Measurements from ENCODE around the gene SDC4. TPM values are rescaled to one million over a fixed set of nuclear protein-coding genes. Genes with fewer than 3 reads are reported as not detected.

The SDC4 gene
- total RNA-seq, 4 donors from 2014 or later, result 60.7 to 140 (median 94.3) TPM

DNA sequence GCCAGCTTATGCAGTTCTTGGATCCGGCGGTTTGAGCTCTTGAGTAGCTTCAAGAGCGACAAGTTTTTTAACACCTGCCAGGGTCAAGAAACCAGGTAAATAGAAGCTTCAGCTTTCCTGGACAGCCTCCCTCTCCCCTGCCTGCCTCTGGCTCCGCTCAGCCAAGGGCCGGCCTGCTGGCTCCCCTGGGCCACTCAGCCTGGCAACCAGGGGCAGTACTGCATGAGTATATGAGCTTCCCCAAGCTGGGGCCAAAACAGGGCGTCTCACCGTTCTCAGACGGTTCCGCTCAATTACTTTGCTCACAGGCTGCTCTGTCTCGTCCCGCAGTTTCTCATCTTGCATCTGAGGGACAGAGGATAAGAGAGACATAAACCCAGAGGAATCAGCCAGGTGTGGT, 29.0 kb upstream of the SDC4 start:
- no peak for DNase-seq
- 86% methylated on average over 11 of the region's 11 CpGs; no CpG with 5 or more reads in 1 of the 2 donors for WGBS, 2 donors (ENCODE audit: low coverage in 1 of 2)
- intact Hi-C loops (cut with DNase I; ENCODE audit: low total_unique reads) (no loop called here), in situ Hi-C loops (cut with MboI; ENCODE audit: low pct_ligation_motif_present in 1 of 4, low pct_unique_long_range_greater_than_20kb in 1 of 4, low sequenced_read_pairs in 3 of 4) (loop anchor here in 3 of 4 donors (10.0 kb wide), 2 partner anchors 58 to 68 kb away; no protein-coding TSS in a partner anchor)
- no peaks in the 10 kb centered on the region for H3K9me3 ChIP-seq
- H3K27me3 ChIP-seq, result no peaks in the 10 kb centered on the region
- peaks cover 8 to 16% (median 13%) of the 10 kb centered on the region in 4 donors for H3K4me1 ChIP-seq
- TF ChIP-seq POLR2A (IDR thresholded peaks at IDR 0.05) (no peak), EP300 (IDR thresholded peaks at IDR 0.05; ENCODE audit: low read depth) (no peak), POLR2AphosphoS5 (IDR thresholded peaks at IDR 0.05) (no peak)
- TF ChIP-seq, protein P1, sequence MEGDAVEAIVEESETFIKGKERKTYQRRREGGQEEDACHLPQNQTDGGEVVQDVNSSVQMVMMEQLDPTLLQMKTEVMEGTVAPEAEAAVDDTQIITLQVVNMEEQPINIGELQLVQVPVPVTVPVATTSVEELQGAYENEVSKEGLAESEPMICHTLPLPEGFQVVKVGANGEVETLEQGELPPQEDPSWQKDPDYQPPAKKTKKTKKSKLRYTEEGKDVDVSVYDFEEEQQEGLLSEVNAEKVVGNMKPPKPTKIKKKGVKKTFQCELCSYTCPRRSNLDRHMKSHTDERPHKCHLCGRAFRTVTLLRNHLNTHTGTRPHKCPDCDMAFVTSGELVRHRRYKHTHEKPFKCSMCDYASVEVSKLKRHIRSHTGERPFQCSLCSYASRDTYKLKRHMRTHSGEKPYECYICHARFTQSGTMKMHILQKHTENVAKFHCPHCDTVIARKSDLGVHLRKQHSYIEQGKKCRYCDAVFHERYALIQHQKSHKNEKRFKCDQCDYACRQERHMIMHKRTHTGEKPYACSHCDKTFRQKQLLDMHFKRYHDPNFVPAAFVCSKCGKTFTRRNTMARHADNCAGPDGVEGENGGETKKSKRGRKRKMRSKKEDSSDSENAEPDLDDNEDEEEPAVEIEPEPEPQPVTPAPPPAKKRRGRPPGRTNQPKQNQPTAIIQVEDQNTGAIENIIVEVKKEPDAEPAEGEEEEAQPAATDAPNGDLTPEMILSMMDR (IDR thresholded peaks at IDR 0.05), result no peak
- H3K27ac ChIP-seq, result no peak overlapping the region
- H3K4me3 ChIP-seq, result no peak overlapping the region
- no peaks in the 10 kb centered on the region for H3K36me3 ChIP-seq

DNA sequence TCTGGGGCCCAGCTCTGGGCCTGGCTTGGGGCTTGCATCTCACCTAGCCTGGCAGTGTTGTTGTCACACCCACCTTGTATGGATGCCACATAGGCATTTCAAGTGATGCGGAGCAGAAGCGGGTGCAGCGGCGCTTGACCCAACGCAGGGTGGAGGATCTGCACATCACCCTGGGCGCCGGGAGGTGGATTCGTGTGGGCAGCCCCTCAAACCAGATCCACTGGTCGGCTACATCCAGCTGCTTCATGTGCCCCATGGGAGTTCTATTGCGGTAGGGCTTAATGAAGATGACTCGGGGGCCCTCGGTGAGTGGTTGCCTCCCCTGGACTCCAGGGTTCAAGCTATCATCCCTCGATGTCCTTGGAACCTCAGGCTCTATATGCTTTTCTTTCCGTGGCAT, 26.7 kb upstream of the SDC4 start:
- TF ChIP-seq, protein P1 (IDR thresholded peaks at IDR 0.05), result no peak
- TF ChIP-seq POLR2A (IDR thresholded peaks at IDR 0.05) (no peak), EP300 (IDR thresholded peaks at IDR 0.05; ENCODE audit: low read depth) (no peak), POLR2AphosphoS5 (IDR thresholded peaks at IDR 0.05) (no peak)
- H3K4me1 ChIP-seq, result peaks cover 8 to 26% (median 14%) of the 10 kb centered on the region in 4 donors
- in situ Hi-C loops (cut with MboI; ENCODE audit: low pct_ligation_motif_present in 1 of 4, low pct_unique_long_range_greater_than_20kb in 1 of 4, low sequenced_read_pairs in 3 of 4), result loop anchor here in 3 of 4 donors (10.0 kb wide), 2 partner anchors 60 to 70 kb away; no protein-coding TSS in a partner anchor
- H3K27me3 ChIP-seq, result no peaks in the 10 kb centered on the region
- WGBS, 2 donors (ENCODE audit: low coverage in 1 of 2), result 95% methylated on average over 14 of the region's 14 CpGs; no CpG with 5 or more reads in 1 of the 2 donors
- intact Hi-C loops (cut with DNase I; ENCODE audit: low total_unique reads), result loop anchor here (5.0 kb wide), 2 partner anchors 58 to 62 kb away; no protein-coding TSS in a partner anchor
- DNase-seq, result no peak
- H3K4me3 ChIP-seq, result no peak overlapping the region
- H3K27ac ChIP-seq, result no peak overlapping the region
- no peaks in the 10 kb centered on the region for H3K9me3 ChIP-seq
- H3K36me3 ChIP-seq, result no peaks in the 10 kb centered on the region

DNA sequence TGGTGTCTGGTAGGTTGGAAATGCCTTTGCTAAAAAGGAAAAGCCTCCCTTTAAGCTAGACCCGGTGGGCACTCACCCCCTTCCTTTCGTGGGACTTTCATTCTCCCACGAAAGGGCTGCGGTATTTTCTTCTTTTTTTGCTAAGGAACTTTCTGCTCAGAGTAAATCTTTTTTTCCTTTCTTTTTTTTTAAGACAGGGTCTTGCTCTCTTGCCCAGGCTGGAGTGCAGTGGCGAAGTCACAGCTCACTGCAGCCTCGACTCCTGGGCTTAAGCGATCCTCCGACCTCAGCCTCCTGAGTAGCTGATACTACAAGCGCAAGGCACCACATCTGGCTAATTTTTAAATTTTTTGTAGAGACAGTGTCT, 25.9 kb upstream of the SDC4 start:
- Histone ChIP-seq H3K9me3 (no peaks in the 10 kb centered on the region), H3K4me3 (peak overlapping the region in 3 of 4 donors; percentile 38 to 63 (median 38)), H3K4me1 (peaks cover 8 to 26% (median 14%) of the 10 kb centered on the region in 4 donors), H3K36me3 (no peaks in the 10 kb centered on the region), H3K27ac (peak overlapping the region; percentile 78 to 91 (median 88)), H3K27me3 (no peaks in the 10 kb centered on the region)
- TF ChIP-seq POLR2A (IDR thresholded peaks at IDR 0.05), result no peak
- TF ChIP-seq EP300 (IDR thresholded peaks at IDR 0.05; ENCODE audit: low read depth), result no peak
- TF ChIP-seq, protein P1 (IDR thresholded peaks at IDR 0.05), result peak in 2 of 5 experiments; percentile 8 to 10
- no peak for TF ChIP-seq POLR2AphosphoS5 (IDR thresholded peaks at IDR 0.05)
- 53 to 71% methylated on average over 6 to 9 of the region's 9 CpGs for WGBS, 2 donors (ENCODE audit: low coverage in 1 of 2)
- in situ Hi-C loops (cut with MboI; ENCODE audit: low pct_ligation_motif_present in 1 of 4, low pct_unique_long_range_greater_than_20kb in 1 of 4, low sequenced_read_pairs in 3 of 4) (loop anchor here in 3 of 4 donors (10.0 kb wide), 2 partner anchors 61 to 71 kb away; no protein-coding TSS in a partner anchor), intact Hi-C loops (cut with DNase I; ENCODE audit: low total_unique reads) (loop anchor here (5.0 kb wide), 2 partner anchors 57 to 63 kb away; no protein-coding TSS in a partner anchor)
- DNase-seq, result no peak

DNA sequence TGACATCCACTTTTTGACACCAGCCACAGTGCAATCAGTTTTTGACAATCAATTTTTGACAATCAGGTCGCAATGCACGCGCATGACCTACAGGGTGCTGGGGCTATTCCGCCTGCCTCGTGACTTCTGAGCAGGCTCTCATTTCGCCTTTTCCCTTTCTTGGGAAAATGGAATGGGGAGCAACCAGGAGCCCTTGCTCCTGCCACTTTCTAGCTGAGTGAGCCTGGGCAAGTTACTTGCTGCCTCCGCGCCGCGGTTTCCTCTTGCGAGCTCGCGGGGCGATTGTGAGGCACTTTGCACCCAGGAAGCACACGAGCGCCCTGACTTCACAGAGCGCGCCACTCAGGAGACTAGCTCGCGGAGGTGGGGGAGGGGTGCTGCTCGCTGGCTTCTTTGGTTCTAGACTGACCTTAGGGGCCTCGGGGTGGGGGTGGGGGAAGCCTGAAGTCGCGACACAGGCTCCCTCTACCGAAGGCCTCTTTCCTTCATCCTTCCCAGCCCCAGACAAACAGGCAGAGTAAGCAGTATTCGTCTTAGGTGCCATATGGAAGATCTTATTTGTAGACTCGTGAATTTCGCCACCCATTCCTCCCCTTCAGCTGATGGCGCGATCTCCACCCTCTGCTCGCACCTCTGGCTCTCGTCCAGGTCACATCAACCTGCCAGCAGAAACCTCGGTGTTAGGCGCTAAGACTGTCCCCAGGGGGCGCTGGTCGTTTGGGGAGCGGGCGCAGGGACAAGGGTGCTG, 25.3 kb upstream of the SDC4 start:
- WGBS, 2 donors (ENCODE audit: low coverage in 1 of 2), result 4% methylated on average over 37 of the region's 38 CpGs; no CpG with 5 or more reads in 1 of the 2 donors
- in situ Hi-C loops (cut with MboI; ENCODE audit: low pct_ligation_motif_present in 1 of 4, low pct_unique_long_range_greater_than_20kb in 1 of 4, low sequenced_read_pairs in 3 of 4) (loop anchor here in 3 of 4 donors (10.0 kb wide), 2 partner anchors 61 to 71 kb away; no protein-coding TSS in a partner anchor), intact Hi-C loops (cut with DNase I; ENCODE audit: low total_unique reads) (loop anchor here (5.0 kb wide), 2 partner anchors 56 to 64 kb away; no protein-coding TSS in a partner anchor)

More for the DNA sequence above, 25.3 kb upstream of the SDC4 start:
- DNase-seq, result peak; percentile 95
- peak in 2 of 3 donors; percentile 58 to 63 for TF ChIP-seq POLR2AphosphoS5 (IDR thresholded peaks at IDR 0.05)
- no peak for TF ChIP-seq EP300 (IDR thresholded peaks at IDR 0.05; ENCODE audit: low read depth)
- peak; percentile 3 for TF ChIP-seq POLR2A (IDR thresholded peaks at IDR 0.05)
- TF ChIP-seq, protein P1 (IDR thresholded peaks at IDR 0.05), result peak; percentile 88 to 97 (median 92)
- peak overlapping the region; percentile 38 to 63 (median 49) for H3K4me3 ChIP-seq
- no peaks in the 10 kb centered on the region for H3K36me3 ChIP-seq
- peak overlapping the region; percentile 78 to 91 (median 88) for H3K27ac ChIP-seq
- H3K4me1 ChIP-seq, result peaks cover 8 to 26% (median 14%) of the 10 kb centered on the region in 4 donors
- no peaks in the 10 kb centered on the region for H3K9me3 ChIP-seq
- no peaks in the 10 kb centered on the region for H3K27me3 ChIP-seq
